ENCODE measurements around the gene CHERP. TPM values are rescaled to one million over a fixed set of nuclear protein-coding genes. Genes with fewer than 3 reads are reported as not detected.
A peak's percentile ranks its signal among the peaks of the same experiment; 100 is the strongest.

Gene CHERP
- total and polyA plus RNA-seq, 2 of the 4 experiments (the other 2 are of a cell fraction), result 0.54 to 13.5 TPM

DNA sequence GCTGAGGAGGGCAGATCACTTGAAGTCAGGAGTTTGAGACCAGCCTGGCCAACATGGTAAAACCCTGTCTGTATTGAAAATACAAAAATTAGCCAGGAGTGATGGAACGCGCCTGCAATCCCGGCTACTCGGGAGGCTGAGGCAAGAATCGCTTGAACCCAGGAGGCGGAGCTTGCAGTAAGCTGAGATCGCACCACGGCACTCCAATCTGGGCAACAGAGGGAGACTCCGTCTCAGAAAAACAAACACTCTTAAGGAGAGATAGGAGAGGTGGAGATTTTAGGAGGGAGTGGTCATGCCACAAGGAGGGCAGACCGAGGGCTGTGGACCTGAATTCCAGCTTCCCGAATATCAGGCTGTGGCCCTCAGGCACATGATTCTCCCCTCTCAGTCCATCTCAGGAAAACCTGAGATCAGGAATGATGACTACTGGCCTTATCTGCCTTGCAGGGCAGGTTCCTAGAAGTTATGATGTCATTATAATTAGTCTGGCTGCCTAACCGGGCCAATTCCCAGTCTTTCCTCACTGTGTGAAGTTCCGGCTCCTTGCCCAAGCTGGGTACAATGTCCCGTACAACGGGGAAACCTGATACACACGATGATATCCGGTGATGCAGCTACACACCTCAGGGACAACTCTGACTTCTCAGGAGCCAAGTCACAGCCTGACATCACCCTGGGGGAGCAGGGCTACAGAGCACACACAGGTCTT is 27.5 kb upstream of the CHERP start:
- Histone ChIP-seq H2AK5ac (ENCODE audit: low read depth, low read length) (0 out of 2 replicates have a peak overlapping the region, but pooled peaks have one; percentile 88), H3K18ac (ENCODE audit: low read depth, low read length) (no peak overlapping the region), H3K4ac (ENCODE audit: low read depth, low read length) (peak overlapping the region; percentile 65; the same call in 1 of the 2 replicates), H3K14ac (replicated peaks; ENCODE audit: low read depth, low read length) (no peak overlapping the region), H2BK15ac (ENCODE audit: low read depth, low read length) (no peak overlapping the region; the same call in 2 of the 3 replicates), H2BK5ac (ENCODE audit: low read depth, low read length, poor library complexity, severe bottlenecking) (no peak overlapping the region), H2AK9ac (replicated peaks; ENCODE audit: low read depth, low read length, poor library complexity) (peak overlapping the region; percentile 38), H3K4me1 (ENCODE audit: control insufficient read depth, insufficient read depth, low read length) (peaks cover 13% of the 10 kb centered on the region), H3K27me3 (ENCODE audit: control insufficient read depth, insufficient read depth, low read length) (no peaks in the 10 kb centered on the region), H2BK120ac (ENCODE audit: low read depth, low read length) (no peak overlapping the region), H4K5ac (ENCODE audit: low read depth, low read length) (no peak overlapping the region), H3K4me3 (ENCODE audit: insufficient read depth, low read depth, low read length) (no peak overlapping the region), H3K27ac (ENCODE audit: insufficient read depth, low read length) (no peak overlapping the region), H3K4me2 (ENCODE audit: low read depth, low read length) (no peak overlapping the region), H3K9me1 (ENCODE audit: insufficient read depth, low read length) (peaks cover 23% of the 10 kb centered on the region), H4K8ac (ENCODE audit: low read depth in 2 of 2, low read length in 2 of 2) (0 out of 4 replicates have a peak overlapping the region, but pooled peaks of 1 of the 2 experiments have one; percentile 8), H3K9ac (ENCODE audit: low read depth, low read length) (no peak overlapping the region), H3K79me1 (ENCODE audit: low read depth in 1 of 2, low read length in 2 of 2) (peaks cover 38 to 81% of the 10 kb centered on the region in 2 experiments), H2BK20ac (ENCODE audit: low read depth, low read length) (no peak overlapping the region), H3K9me3 (ENCODE audit: control insufficient read depth, insufficient read depth, low read length) (no peaks in the 10 kb centered on the region), H4K91ac (ENCODE audit: insufficient read depth, low read depth, low read length) (no peak overlapping the region), H3K23ac (ENCODE audit: low read depth, low read length) (no peak overlapping the region), H3K36me3 (ENCODE audit: control insufficient read depth, insufficient read depth, low read length) (peaks cover 32% of the 10 kb centered on the region), H4K20me1 (ENCODE audit: insufficient read depth, low read length) (peaks cover 19% of the 10 kb centered on the region), H3K56ac (ENCODE audit: extremely low read depth, insufficient read depth, low read length) (no peak overlapping the region), H2AFZ (replicated peaks; ENCODE audit: low read length, poor library complexity) (no peak overlapping the region)
- WGBS, 2 experiments (ENCODE audit: extremely low coverage in 2 of 2, insufficient read length in 1 of 2), result 94% methylated on average over 10 of the region's 17 CpGs; no CpG with 5 or more reads in 1 of the 2 experiments
- TF ChIP-seq FOS (IDR thresholded peaks at IDR 0.05; ENCODE audit: low read depth, low read length), result no peak
- BruUV-seq (replicated peaks), result no TSS peak
- in situ Hi-C loops (cut with MboI; ENCODE audit: low sequenced_read_pairs), result no loop called here
- ChIA-PET CTCF (no interaction called here), POLR2A (ENCODE audit: unreplicated experiment) (no interaction called here)
- dilution Hi-C loops (cut with HindIII; ENCODE audit: low sequenced_read_pairs, unreplicated experiment), result no loop called here
- intact Hi-C loops (cut with micrococcal nuclease), result loop anchor here (5.0 kb wide), 1 partner anchor 58 kb away; the partner anchor contains the start of gene MED26
- DNase-seq, result no peak
- ATAC-seq (ENCODE audit: low read depth), result no peak
